HG02623 (cell line): ENCODE measurements around the gene FBXW7.

Experiments used
- ATAC-seq: cut with Tn5 transposase; IDR thresholded peaks from one replicate; pipeline ENCODE4 v1.9.1; 2021; ENCODE audit warnings: moderate library complexity; ENCODE audit not compliant: unreplicated experiment

Gene FBXW7

DNA sequence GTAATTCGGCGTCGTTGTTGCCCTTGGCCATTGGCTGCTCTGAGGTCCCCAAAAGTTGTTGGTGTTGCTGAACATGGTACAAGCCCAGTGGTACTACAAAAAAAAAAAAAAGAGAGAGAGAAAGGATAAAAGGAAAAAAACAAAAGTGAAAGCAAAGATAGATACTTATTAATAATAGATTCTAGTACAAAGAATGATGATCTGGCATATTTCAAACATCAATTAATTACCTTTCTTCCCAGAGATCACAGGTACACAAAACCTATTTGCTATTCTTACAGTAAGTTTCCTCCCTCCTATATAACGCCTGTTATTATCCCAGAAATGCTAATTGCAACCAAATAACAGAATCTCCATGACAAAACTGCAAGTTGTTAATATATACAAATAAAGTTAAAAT is 188.9 kb downstream of the FBXW7 start:
- ATAC-seq: no peak

DNA sequence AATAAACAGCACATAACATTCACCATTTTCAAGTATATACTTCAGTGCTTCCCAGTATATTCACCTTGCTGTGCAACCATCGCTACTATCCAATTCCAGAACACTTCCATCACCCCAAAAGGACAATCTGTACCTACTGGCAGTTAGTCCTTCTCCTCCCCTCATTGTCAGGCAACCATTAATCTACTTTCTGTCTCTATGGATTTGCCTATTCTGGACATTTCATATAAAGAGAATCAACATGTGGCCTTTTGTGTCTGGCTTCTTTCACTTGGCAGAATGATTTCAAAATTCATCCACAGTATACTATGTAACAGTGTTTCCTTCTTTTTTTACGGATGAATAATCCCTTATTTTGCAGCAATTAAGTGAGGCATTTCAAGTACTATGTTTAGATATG is 189.4 kb downstream of the FBXW7 start:
- no peak for ATAC-seq

DNA sequence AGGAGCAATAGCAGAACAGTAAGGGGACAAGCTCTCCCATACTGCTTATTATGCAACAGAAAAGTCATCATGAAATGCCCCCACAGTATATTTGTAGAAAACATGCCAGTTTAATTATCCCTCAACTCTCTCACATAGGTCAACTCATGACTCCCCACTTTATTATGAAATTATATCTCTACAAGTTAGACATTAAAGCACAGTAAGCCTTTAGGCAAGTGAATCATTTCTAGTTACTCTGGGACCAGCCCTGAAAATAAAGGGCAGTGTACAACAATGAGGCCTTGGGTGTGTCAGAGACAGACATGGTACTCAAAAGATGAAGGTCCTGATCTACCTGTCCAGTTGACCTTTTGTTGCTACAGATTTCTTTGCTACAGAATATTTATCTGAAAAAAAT is 191.9 kb downstream of the FBXW7 start:
- no peak for ATAC-seq

DNA sequence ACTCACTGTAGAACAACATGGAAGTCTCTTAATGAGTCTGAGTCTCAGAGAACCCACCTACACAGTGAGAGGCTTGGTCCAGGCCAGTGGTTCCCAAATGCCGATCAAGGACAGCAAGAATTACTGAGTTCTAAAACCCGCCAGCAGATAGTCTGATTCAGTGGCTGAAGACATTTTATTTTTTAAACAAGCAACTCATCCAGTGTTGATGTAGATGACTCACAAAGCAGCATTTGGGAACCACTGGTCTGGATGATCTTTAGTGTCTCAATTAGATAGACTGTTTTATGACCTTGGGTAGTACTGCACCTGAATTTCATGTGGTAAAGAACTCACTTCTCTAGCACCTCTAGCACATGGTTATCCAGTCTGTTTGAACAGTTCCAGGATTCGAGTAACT is 193.6 kb downstream of the FBXW7 start:
- ATAC-seq: no peak

DNA sequence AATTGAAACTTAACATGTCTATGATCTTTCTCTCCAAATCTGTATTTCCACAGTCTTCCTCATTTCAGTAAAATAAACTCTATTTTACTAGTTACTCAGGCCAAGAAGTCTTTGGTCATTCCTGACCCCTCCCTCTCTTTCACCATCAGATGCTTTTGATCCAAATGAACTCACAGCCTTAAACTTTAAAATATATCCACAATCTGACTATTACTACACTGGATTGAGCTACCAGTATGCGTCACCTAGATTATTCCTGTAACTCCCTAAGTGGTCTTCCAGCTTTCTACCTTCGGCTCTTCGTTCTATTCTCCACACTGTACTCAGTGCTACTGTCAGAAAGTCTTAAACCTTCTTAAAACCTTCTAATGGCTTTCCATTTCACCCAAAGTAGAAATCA is 195.1 kb downstream of the FBXW7 start:
- ATAC-seq: no peak

DNA sequence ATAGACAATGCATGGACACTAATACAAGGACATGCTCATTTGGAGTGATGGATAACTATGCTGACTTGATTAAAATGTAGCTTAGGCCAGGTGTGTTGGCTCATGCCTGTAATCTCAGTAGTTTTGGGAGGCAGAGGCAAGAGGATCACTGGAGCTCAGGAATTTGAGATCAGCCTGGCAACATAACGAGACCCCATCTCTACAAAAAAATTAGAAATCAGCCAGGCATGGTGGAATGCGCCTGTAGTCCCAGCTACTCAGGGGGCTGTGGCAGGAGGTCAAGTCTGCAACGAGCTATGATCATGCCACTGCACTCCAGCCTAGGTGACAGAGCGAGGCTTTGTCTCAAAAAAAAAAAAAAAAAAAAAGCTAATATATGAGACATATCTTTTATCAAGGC is 196.3 kb downstream of the FBXW7 start:
- no peak for ATAC-seq

DNA sequence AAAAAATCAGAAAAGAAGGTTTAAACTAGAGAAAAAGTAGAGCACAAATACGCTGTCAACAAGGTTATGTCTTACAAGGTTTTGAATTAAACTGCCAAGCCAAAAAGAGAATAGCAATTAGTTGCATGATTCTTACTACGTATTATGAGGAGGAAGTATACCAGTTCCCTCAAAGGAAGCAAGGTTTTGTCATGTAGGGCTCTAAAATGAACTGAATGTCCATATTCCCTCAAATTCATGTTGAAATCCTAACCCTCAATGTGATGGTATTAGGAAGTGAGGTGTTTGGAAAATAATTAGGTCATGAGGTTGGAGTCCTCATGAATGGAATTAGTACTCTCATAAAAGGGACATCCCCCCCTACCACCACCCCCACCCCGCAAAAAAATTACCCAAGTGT is 201.0 kb downstream of the FBXW7 start:
- no peak for ATAC-seq

DNA sequence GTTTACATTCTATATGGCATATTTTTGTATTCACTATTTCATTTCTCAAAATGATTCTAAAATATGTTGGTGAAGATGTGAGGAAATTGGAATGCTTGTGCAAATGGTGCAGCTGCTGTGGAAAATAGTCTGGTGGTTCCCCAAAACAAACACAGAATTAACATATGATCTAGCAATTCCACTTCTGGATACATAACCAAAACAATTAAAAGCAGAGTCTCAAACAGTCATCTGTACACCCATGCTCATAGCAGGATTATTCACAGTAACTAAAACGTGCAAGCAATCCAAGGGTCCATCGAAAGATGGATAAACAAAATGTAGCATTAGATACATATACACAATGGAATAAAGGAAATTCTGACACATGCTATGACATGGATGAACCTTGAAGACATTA is 204.8 kb downstream of the FBXW7 start:
- ATAC-seq: no peak

DNA sequence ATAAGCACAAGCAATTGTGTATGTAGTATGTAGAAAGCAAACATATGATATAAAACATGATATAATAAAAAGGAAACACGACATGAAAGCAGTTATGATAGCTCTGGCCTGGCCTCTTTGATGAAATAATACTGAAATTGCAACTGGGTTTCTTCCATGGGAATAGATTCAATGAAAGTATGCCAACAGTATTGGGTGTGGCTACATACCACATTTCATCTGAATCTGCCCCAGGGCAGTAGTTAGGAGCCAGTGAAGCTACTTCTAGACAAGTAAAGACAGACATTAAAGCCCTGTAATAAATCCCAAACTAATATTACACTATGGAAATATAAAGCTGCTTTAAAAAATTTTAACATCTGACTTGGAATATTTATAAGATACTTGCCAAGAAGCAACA is 207.3 kb downstream of the FBXW7 start:
- ATAC-seq: no peak

DNA sequence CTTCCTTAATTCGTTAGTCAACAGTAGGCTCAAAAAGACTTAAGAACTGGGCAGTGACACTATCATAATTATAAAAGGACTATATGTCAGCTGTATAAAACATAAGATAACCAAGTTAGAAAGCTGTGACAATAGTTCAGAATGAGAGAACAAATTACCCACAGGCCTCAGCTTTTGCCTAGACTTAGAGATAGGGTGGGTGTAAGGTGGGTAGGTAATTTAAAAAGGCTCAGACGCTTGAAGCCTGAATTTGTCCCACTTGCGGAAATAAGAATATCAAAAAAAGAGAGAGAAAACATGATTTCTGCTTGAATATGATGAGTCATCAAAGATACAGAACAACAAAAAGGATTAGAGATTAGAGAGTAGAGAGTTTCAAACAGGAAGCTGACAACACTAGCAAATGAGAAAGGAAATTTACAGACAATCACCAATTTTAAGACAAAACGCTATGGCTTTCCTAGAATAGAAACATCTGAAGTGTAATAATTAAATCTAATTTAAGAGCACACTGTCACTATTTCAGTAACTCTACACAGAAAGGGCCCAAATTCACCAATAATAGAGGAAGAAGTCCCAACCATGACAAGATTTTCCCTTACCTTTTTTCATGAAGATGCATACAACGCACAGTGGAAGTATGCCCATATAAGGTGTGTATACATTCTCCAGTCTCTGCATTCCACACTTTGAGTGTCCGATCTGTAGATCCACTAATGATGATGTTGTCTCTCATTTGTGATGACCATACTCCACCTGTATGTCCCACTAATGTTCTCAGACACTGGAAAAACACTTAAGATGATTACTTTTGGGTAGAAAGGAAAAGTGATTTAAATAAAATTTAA is 208.1 kb downstream of the FBXW7 start:
- ATAC-seq: no peak

DNA sequence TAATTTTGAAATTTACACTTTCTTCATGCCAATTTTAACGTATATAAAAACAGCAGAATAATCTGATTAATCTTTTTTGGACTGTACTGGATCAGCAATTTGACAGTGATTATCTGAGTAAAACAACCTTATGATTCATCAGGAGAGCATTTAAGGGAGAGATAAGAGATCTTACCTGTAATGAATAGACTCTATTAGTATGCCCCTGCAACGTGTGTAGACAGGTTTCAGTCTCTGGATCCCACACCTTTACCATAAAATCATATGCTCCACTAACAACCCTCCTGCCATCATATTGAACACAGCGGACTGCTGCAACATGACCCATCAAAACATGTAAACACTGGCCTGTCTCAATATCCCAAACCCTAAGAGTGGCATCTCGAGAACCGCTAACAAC is 210.1 kb downstream of the FBXW7 start:
- no peak for ATAC-seq

DNA sequence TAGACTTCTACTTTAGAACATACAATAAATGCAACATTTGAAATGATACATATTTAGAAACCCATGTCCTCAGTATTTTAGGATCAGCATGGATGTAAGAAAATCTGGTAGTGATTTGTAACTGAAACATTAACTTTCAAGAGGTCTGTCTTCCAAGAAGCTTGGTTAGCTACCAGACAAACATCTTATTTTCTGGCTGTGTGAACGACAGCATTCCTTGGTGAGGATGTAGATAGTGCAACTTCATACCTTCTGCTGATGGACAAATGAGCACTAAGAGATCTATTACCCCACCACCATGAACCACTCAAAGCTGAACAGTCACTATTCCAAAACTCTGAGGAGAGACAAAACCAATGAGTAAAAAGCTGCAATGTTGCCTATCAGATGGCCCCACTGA is 212.7 kb downstream of the FBXW7 start:
- ATAC-seq: no peak

DNA sequence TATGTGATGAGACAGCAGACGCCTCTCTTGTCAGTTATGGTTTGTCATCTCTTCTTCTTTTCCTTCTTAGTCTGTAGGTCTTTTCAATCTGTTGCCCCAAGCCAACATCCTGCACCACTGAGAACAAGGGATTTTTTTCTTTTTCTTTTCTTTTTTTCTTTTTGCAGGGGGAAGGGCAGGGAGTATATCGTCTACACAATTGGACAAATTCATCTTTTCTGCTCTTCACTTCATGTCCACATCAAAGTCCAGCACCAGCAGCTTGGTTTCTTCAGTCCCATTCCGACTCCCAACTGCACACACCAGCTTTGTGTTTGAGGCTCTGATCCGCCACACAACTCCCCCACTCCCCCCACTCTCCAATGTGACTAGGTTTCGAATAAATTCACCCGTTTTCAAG is 213.2 kb downstream of the FBXW7 start:
- no peak for ATAC-seq

DNA sequence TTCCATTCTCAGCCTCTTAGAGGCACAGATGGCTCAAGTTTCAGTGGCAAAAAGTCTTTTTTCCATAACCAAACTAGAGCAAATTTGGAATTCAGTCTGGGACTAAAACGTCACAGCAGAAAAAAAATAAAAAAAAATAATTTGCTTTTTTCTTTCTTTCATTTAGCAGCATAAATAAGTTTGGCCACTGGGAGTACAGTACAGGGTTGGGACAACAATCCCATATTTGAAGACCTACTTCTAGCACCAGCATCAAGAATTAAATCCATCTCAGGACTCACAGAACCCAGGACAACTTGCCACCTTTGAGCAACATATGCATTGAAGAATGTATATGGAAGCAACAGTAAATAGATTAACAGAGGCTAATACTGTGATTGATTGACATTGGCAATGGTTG is 214.0 kb downstream of the FBXW7 start:
- ATAC-seq: no peak

DNA sequence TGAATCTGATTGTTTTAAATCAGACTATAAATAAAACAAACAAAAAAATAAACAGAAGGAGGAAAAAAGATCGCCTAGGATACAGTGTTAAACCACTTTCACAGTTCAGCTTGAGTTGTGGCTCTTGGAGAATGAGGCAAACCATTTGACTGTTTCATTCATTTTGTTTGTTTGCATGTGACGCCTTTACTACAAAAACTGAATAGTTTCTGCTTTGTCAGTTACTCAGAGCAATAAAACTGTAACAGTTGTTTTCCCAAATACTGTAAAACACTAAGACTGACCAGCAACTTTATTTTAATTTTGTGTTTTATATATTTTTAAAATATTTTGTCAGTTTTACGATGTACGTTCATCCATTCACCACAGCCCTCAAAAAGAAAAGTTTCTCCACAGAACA is 214.5 kb downstream of the FBXW7 start:
- no peak for ATAC-seq

DNA sequence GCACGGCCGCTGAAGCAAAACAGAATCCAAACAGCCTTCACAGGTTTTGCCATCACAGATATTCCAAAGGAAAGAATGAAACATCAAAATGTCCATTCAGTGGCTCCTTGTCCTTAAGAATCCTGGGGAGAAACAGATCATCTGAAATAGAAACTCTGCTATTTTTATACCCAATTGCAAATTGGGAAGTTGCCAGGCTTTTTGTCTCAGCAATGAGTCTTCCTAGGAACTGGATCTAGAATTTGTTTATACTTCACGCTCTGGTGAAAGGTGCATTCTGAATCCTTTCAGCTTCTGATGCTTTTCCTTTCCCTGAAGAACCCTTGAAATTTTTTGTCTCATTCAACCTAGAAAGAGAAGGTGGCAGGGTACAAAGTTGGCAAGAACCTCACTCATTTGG is 218.9 kb downstream of the FBXW7 start:
- ATAC-seq: no peak

DNA sequence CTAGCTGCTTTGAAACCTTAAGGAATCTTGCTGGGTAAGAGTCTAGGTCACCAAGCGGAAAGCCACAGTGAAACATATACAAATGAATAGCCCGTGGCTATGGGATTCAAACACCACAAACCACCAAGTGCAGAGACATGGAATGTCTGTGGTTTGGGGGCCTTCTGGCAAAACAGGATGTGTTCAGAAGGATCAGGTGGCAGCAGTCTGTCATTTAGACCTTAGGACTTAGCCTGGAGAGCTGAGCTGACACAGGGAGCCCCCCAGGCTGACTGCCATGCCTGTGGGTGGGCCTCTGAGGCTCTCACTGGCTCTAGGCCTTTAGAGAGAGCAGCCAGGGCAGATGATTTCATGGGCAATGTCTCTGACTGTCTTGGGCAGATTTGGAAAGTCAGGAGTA is 225.6 kb downstream of the FBXW7 start:
- no peak for ATAC-seq

DNA sequence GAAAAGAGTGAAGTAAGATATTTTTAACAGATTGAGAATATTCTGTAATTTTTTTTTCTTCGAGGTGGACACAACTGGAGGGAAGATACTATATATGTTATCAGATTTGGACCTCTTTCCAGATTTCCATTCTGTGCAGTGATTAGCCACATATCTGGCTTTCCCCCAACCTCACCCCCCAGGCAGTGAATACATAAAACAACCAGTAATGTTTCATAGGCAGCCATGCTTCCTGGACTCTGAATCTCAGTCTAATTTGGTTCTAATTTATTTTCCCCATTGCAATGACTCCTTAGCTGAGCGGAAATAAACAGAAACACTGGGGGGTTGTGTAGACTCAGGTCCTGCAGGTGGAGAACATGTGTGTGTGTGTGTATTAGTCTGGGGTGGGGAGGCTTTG is 226.5 kb downstream of the FBXW7 start:
- no peak for ATAC-seq

DNA sequence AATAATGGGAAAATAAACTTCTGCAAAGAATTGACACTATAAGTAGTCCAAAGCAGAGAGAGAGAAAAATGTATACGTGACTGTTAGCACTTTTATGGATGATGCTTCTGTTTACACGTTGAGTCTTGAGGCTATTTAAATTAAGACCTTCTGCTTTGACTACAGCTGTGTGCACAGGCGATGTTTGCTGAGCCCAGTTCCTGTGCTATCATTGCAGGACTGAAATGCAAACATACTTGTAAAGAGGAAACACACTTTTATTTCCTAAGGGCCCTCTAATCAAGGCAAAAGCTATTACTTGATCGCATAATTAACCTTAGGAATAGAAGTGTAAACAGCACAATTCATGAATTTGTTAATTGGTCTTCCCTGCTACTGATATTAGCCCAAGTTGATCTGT is 226.9 kb downstream of the FBXW7 start:
- ATAC-seq: no peak

DNA sequence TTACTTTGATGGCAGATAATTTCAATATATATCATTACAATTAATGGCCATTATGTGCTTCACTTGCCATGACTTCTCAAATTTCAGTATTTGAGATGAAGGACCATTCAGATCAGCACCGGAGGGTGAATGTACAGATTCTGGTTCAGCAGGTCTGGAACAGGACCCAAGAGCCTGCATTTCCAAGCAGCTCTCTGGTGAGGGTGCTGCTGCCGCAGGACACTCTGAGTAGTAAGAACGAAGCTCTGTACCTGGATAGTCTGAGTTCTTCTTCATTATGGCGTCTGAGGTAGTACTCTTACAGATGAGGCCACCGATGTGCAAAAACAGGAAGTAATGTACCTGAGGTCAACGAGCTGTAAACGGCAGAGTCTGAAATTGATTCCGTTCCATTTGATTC is 228.2 kb downstream of the FBXW7 start:
- no peak for ATAC-seq

DNA sequence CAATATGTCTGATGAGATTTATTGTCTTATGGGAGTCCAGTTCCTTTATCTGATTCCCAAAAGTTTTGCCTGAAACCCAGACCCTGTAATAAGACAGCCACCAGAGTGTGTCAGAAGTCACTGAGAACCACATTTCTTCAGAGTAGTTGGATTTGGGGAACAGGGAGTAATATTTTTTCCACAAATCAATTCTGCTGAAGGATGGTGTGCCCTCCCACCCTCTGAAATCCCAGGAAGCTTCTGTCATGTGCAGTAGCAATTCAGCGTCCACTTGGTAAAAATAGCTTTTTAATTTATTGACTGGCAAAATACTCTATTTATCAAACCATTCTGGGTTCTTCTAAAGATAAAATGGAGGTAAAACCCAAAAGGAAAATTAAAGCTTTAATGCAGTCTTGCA is 229.4 kb downstream of the FBXW7 start:
- no peak for ATAC-seq

DNA sequence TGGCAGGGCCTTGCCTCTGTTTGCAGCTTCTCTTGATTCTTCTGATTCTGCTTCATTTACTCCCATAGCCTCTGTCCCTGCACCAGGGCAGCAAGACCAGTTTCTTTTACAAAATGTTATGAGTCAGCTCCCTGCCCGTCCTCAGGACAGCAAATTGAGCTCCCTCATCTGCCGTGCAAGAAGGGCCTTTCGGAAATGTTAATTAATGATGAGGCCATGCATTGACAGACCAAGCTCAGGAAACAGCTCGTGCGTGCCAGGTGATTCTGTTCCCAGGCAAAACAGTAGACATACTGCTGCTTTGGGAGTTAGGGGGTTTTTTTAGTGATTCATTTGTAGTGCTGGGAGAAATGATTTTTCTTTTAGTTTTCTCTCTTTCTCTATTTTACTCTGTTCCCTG is 231.7 kb downstream of the FBXW7 start:
- ATAC-seq: peak; percentile 83

DNA sequence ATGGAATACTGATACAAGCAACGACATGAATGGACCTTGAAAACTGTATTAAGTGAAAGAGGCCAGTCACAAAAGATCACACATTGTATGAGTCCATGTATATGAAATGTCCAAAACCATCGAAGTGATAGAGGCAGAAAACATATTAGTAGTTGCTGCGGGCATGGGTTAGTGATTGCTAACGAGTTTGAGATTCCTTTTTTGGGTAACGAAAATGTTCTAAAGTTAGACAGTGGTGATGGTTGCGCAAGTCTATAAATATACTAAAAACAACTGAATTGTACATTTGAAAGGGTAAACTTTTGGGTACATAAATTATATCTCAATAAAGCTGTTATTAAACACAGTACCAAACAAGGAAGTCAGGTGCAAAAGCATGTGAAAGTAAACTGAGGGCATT is 234.5 kb downstream of the FBXW7 start:
- ATAC-seq: no peak
